Vagina (tissue), 2 donors: ENCODE measurements around the gene LHFPL3. TPM values are rescaled to one million over a fixed set of nuclear protein-coding genes. Genes with fewer than 3 reads are reported as not detected.

Experiments
- DNase-seq, 2 donors: peaks; one replicate each; pipeline ENCODE4 v3.0.0-alpha.2; 2017; ENCODE audit errors: extremely low spot score in 2 of 2
- H3K27ac ChIP-seq: fragments of 200-600 bp; sonication (generic); one replicate; pipeline ENCODE4 v1.5.1; 2019
- H3K27me3 ChIP-seq: fragments of 200-600 bp; sonication (generic); one replicate; pipeline ENCODE4 v1.5.1; 2019
- H3K36me3 ChIP-seq, 2 donors: fragments of 200-600 bp; sonication (generic); one replicate each; pipeline ENCODE4 v1.5.1; 2017 to 2019
- H3K4me1 ChIP-seq: fragments of 200-600 bp; sonication (generic); one replicate; pipeline ENCODE4 v1.5.1; 2019
- H3K4me3 ChIP-seq, 2 donors: fragments of 200-600 bp; sonication (generic); 1 replicate in 1 of 2; 2 replicates in 1 of 2; pipeline ENCODE4 v1.5.1; 2016 to 2019
- H3K9me3 ChIP-seq: fragments of 200-600 bp; sonication (generic); one replicate; pipeline ENCODE4 v1.5.1; 2019
- CTCF ChIP-seq, 3 experiments: fragments of 450-650 bp in 2 of 3; fragments of 200-600 bp in 1 of 3; sonication (generic) in 1 of 3; IDR thresholded peaks; one replicate each; pipeline ENCODE4 v1.5.1; 2017 to 2019; ENCODE audit warnings: antibody characterized with exemption in 3 of 3, mild to moderate bottlenecking in 2 of 3, moderate library complexity in 2 of 3
- POLR2A ChIP-seq, 2 donors: fragments of 450-650 bp; IDR thresholded peaks; one replicate each; pipeline ENCODE4 v1.6.1; 2017; ENCODE audit warnings: antibody characterized with exemption in 2 of 2, mild to moderate bottlenecking in 2 of 2, moderate library complexity in 2 of 2
- POLR2AphosphoS5 ChIP-seq, 2 donors: sonication (generic); formaldehyde crosslinking; IDR thresholded peaks; one replicate each; pipeline ENCODE4 v1.9.0; 2017; ENCODE audit warnings: antibody characterized with exemption in 2 of 2, mild to moderate bottlenecking in 2 of 2, low read depth in 1 of 2; ENCODE audit not compliant: insufficient read depth in 1 of 2
- intact Hi-C: fragments of 100-400 bp; cut with DNase I; formaldehyde crosslinking; loops from one replicate; pipeline ENCODE4 v1.15.1; 2023
- total RNA-seq: library from RNA; depleted of rRNA; stranded (reverse); fragments of >200 nt; gene quantifications from one replicate; pipeline ENCODE4 v1.2.3, GENCODE V29; 2016

Gene LHFPL3
- total RNA-seq, 1 donor from 2014 or later: not detected

DNA sequence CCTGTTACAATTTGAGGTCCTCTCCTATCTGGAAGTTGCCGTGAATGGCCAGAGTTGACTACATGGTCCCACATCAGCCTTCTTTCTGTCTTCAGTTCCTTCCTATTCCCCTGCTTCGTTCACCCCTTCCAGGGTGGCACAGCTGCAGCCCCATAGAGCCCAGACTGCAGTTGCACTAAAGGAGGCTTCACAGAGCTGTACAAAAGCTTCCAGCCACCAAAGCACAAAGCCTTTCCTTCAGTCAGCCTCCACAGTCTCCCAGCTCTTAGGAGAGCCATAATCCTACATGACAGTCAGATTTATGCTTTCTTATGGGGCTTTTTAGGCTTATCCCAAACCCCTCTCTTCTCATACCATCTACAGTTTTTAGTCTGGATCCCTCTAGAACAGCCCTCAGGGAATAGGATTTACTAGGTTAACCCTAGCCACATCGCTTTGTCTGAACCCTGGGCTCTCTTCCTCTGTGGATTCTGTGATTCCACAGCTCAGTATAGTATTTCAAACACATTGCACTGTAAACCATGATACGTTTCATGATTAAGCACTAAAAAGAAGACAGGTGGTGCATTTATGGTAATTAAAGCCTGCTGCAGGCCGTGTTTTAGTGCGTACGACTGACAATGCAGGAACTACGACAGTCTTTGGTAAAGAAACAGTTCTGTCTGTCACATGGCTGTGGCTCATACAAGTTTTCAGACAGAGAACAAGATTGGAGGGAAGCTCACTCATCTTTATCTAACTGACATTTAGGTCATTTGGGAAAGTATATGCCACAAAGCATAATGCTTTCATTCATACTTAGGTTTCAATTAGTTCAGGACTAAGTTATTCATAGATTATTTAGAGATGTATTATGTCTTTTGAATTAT lies 477.3 kb downstream of the LHFPL3 start:
- Histone ChIP-seq H3K27me3 (no peaks in the 10 kb centered on the region), H3K9me3 (no peaks in the 10 kb centered on the region), H3K36me3 (no peaks in the 10 kb centered on the region), H3K4me3 (no peak overlapping the region), H3K4me1 (no peaks in the 10 kb centered on the region), H3K27ac (no peak overlapping the region)
- TF ChIP-seq CTCF (IDR thresholded peaks at IDR 0.05): no peak
- no peak for TF ChIP-seq POLR2AphosphoS5 (IDR thresholded peaks at IDR 0.05; ENCODE audit: insufficient read depth in 1 of 2, low read depth in 1 of 2)
- no peak for TF ChIP-seq POLR2A (IDR thresholded peaks at IDR 0.05)
- DNase-seq: no peak
- intact Hi-C loops: no loop called here

DNA sequence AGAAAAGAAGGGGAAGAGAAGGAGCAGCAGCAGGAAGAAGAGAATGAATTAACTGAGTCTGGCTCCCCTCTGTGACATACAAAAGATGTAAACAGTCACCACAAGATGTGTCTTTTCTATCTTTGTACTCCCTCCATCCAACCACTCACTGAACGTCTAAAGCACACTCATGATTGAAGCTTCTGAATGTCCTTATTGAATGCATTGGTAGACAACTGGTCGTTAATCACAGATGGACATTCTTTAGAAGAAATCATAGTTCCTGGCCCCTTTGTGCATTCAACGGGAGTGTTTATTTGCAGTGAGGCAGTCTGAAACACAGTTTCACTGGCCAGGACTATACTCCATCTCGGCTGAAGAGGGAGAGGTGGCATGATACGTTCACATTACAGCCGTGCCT lies 479.3 kb downstream of the LHFPL3 start:
- no peak for DNase-seq

DNA sequence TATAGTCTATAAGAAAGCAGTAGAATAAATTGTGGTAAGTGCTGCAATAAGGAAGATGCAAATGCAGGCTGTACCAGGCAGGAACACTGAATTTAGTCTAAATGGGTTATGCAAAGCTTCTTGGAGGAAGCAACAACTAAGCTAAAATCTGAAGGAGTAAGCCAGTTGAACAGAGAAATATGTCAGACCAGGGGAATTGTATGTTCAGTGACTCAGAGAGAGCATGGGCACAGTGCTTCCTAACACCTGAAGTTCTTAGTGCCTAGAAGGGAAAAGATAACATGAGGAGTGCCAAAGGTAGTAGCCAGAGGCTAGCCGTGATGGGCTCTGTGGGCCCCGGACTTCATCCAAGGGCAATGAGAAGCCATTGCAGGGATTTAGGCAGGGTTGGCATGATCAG lies 481.5 kb downstream of the LHFPL3 start:
- H3K4me1 ChIP-seq: no peaks in the 10 kb centered on the region
- H3K36me3 ChIP-seq: no peaks in the 10 kb centered on the region
- no peak overlapping the region for H3K4me3 ChIP-seq
- no peak overlapping the region for H3K27ac ChIP-seq
- TF ChIP-seq CTCF (IDR thresholded peaks at IDR 0.05) (no peak), POLR2A (IDR thresholded peaks at IDR 0.05) (no peak), POLR2AphosphoS5 (IDR thresholded peaks at IDR 0.05; ENCODE audit: insufficient read depth in 1 of 2, low read depth in 1 of 2) (no peak)
- intact Hi-C loops: no loop called here
- no peaks in the 10 kb centered on the region for H3K27me3 ChIP-seq
- DNase-seq: no peak
- H3K9me3 ChIP-seq: no peaks in the 10 kb centered on the region

More for the DNA sequence above, 479.3 kb downstream of the LHFPL3 start:
- intact Hi-C loops: no loop called here
- Histone ChIP-seq H3K4me3 (no peak overlapping the region), H3K27ac (no peak overlapping the region), H3K27me3 (no peaks in the 10 kb centered on the region), H3K36me3 (no peaks in the 10 kb centered on the region), H3K4me1 (no peaks in the 10 kb centered on the region), H3K9me3 (no peaks in the 10 kb centered on the region)
- no peak for TF ChIP-seq CTCF (IDR thresholded peaks at IDR 0.05)
- no peak for TF ChIP-seq POLR2AphosphoS5 (IDR thresholded peaks at IDR 0.05; ENCODE audit: insufficient read depth in 1 of 2, low read depth in 1 of 2)
- no peak for TF ChIP-seq POLR2A (IDR thresholded peaks at IDR 0.05)

- Histone ChIP-seq H3K4me3 (no peak overlapping the region), H3K27me3 (no peaks in the 10 kb centered on the region), H3K4me1 (no peaks in the 10 kb centered on the region), H3K36me3 (no peaks in the 10 kb centered on the region), H3K27ac (no peak overlapping the region), H3K9me3 (no peaks in the 10 kb centered on the region)
- intact Hi-C loops: no loop called here
- no peak for TF ChIP-seq CTCF (IDR thresholded peaks at IDR 0.05)
- TF ChIP-seq POLR2A (IDR thresholded peaks at IDR 0.05): no peak
- TF ChIP-seq POLR2AphosphoS5 (IDR thresholded peaks at IDR 0.05; ENCODE audit: insufficient read depth in 1 of 2, low read depth in 1 of 2): no peak
- DNase-seq: no peak
These were observed 485.7 kb downstream of the LHFPL3 start for GRCh38 chr7:104814126-104814525.
